Measurements from ENCODE around the gene CTNNBL1.

Gene CTNNBL1

DNA sequence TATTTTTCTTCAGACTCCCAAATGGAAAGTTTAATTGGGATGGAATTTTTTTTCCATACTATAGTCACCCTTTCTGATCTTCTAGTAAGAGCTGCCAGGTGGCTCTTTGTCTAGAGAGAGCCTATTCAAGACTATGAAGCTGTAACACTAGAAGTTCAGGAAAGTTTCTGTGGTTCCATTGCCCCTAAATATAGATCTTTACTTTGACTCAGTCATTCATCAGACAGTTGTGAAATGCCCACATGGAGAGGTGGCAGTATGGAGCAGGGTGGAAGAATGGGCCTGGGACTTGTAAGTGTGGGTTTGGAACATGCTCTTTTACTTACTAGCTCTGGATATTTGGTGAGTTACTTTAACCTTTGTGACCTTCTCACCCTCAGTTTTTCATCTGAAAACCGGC lies 87.8 kb downstream of the CTNNBL1 start:
- DNase-seq, result no peak

DNA sequence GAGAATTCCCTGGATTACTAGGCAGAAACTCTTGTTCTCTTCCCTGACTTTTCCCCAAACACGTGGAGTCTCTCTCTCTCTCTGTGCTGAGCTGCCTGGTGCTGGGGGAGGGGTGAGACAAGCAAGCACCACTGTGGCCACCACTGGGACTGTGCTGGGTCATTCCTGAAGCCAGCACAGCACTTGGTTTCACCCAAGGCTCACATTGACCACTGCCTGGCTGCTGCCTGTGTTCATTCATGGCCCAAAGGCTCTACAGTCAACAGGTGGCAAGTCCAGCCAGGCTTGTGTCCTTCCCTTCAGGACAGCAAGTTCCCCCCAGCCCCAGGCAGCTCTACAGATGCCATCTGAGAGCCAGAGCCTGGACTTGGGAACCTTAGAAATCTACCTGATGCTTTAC lies 92.2 kb downstream of the CTNNBL1 start:
- DNase-seq, result no peak

DNA sequence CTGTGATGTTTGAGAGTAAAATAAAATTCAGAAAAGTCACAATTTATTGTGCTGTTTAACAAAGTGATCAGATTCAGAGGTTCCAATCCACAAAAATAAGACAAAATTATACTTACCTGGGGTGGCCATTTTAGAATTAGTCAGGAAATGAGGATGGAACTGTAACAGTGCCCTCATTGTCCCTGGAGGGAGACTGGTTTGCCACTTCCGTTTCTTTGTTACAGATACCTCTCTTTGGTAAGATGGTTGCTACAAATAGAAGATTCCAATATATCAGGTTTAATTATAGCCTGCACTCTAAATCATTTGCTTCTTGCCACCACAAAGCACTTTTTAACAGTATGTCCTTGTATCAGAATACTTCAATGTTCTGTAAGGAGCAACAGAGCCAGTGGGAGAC lies 95.6 kb downstream of the CTNNBL1 start:
- no peak for DNase-seq

DNA sequence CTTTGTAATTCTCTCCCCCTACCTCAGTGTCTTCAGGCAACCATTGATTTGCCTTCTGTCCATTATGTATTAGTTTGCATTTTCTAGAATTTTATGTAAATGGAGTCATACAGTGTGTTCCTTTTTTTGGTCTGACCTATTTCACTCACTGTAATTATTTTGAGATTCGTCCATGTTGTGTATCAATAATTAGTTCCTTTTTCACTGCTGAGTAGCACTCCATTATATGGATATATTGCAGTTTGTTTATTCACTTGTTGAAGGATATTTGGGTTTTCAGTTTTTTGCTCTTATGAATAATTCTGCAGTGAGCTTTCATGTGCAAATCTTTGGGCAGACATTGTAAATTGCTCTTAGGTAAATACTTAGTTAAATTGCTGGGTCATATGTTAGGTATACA lies 97.1 kb downstream of the CTNNBL1 start:
- DNase-seq, result no peak

DNA sequence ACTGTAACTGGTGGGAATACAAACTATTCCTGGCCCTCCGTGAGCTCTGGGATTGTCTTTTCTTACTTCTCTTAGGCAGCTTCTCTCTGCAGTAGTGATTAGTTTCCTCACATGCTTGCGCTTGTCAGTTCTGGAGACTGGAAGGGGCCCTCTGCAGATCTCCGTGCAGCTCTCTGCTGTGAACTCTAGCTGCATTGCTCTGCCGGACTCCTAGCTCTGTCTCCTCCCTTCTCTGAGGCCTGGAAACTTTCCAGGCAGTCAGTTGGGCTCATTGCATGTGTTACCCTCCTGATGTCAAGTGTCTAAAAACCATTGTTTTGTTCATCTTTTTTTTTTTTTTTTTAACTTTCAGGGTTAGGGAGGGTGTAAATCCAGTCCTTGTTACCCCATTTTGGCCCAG lies 102.3 kb downstream of the CTNNBL1 start:
- peak; percentile 12 for DNase-seq

DNA sequence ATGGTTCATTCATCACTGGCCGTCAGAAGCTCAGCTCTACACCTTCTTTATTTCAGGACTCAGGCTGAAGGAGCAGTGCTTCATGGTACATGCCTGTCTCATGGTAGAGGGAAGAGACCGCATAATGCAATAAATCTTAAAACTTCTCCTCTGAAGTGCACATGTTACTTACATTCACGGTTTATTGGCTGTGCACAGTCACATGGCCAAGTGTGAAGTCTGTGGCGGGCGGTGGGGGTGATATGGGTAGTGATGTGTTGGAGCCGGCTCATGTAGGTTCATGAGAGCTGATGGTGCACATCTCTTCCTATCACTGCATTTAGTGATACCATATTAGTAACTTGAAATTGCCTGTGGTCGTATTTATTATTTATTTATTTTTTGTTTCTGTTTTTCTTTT lies 102.9 kb downstream of the CTNNBL1 start:
- DNase-seq, result no peak

DNA sequence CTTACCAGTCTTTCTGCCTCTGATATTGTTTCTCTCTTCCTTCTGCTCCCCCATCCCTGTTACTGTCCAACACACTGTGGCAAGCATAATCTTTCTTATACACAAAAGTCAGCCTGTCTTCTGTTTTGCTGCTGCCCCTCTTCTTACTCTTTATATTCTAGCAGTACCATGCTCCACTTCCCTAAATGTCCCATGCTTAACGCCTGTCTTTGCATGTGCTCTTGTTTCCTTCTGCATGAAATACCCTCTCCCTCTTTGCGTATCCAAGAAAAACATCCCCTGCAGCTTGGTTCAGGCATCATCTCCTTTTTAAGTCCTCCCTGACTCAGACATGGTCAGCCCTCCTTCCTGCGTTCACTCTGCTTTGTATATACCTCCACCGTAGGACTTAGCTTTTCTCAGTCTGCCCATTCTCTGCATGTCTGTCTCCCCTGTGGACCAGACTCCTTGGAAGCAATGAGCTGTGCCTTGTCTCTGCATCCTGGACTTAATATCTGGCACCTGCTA lies 103.9 kb downstream of the CTNNBL1 start:
- DNase-seq, result no peak

DNA sequence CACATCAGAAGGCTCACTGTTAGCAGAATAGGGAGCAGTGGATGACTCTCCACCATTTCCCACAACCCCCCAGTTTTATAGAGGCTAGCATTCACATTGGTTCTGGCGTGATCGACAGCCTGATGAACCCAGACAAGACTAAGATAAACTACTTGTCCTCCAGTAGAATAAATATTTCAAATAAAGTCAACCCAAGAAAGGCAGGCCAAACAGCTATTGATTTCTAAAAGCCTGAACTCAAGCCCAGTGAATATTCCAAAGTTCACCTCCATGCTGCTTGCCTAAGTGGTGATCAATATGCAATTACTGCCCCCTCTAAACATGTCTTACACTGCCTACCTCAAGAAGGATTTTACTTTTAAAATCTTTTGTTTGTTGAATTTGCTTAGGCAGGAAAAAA lies 104.5 kb downstream of the CTNNBL1 start:
- no peak for DNase-seq

DNA sequence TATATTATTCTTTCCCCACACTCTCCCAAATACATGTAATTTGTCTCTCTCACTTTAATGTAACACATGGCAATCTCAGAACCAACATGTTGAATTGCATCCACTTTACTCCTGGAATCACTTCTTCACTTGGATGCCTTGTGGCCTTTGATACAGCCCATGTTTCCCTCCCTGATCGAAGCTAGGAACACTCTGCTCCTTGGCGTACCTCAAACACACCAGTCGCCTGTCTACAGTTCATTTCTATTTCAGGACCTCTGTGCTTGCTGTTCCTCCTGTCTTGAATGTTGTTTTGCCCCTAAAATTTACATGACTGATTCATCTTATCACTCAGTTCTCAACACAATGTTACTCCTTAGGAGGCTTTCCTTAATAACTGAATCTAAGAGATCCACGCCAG lies 106.8 kb downstream of the CTNNBL1 start:
- DNase-seq, result no peak

DNA sequence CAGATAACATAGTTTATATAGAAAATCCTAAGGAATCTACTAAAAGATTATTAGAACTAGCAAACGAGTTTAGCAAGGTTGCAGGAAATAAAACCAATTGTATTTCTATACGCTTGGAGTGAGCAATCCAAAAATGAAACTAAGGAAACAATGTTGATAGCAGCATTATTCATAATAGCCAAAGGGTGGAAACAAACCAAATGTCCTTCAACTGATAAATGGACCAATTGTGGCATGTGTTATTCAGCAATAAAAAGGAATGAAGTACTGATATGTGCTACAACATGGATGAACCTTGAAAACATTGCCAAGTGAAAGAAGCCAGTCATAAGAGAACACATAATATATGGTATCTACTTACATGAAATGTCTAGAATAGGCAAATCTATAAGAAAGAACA lies 108.1 kb downstream of the CTNNBL1 start:
- peak; percentile 13 for DNase-seq

DNA sequence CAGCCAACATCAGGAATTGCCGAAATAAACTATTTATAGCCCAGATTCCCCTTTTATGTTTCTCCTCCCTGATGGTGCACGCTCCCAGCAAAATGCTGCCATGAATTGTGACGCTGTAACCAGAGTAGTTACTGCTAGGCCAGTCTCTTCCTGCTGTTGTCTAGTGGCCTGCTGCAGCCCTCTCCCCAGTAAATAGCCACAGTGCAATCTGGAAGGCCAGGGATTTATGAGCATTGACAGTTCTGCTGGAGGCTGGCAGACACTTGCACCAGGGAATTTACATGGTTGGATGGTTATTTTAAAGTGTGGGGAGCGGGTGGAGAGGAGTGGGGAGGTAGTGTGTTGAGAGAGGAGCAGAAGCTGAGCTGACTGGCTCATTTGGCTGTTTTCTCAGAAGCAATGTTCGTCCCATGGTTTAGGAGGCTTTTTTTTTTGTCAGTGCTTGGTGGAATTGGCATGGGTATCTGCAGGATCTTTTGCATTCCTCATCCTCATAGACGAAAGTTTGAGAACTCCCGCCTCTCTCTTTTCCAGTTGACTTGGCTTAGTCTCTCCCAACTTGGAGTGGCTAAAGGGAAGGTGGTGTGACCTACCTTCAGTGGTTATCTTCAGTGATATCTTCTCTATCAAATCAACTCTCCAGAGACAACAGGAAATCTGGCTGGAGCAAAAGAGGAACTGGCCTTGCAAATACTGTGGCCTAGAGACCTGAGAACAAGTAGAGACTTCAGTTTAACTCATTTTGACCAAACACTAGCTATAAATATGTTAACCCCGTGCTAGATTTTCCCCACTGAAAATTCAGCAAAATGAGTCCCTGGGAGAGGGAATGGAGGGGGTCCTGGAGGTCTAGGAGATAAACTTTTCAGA lies 109.8 kb downstream of the CTNNBL1 start:
- DNase-seq, result peak; percentile 53

DNA sequence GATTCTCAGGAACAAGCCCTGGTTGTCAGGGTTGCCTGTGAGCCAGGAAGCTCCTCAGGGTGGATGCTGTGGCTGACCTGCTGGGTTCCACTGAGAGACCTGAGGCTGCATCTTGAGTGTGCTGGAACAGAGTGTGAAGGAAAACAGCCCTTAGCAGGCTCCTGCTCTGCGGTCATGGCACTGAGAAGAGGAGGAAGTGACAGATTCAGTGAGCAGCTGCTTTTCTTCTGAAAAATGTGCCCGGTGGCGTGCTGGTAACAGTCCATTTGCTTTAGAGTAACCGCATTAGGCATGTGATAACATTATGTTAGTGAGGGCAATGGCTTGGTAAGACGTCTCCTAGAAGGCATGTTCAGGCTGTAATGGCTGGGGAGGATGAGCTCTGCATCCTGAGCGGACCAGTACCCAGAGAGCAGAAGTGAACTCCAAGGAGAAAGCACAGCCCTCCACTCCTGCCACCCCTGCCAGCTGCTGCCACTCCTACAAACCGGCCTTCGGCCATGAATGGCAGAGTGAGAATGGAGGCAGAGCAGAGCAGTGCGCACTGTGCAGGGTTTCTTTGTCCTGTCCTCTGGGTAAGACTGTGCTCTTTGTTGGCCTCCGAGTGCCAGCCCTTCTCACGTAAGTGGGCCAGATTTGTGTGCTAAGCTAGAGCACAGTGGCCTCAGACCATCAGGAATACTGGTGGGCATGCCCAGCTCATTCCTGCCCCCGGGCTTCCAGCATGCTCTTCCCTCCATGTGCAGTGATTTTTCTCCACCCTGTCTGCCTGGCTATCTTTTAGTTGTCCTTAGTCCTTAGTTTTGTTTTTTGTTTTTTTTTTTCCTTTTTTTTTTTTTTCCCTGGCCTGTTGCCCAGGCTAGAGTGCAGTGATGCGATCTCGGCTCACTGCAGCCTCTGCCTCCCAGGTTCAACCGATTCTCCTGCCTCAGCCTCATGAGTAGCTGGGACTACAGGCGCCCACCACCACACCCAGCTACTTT lies 111.0 kb downstream of the CTNNBL1 start:
- peak; percentile 73 for DNase-seq

DNA sequence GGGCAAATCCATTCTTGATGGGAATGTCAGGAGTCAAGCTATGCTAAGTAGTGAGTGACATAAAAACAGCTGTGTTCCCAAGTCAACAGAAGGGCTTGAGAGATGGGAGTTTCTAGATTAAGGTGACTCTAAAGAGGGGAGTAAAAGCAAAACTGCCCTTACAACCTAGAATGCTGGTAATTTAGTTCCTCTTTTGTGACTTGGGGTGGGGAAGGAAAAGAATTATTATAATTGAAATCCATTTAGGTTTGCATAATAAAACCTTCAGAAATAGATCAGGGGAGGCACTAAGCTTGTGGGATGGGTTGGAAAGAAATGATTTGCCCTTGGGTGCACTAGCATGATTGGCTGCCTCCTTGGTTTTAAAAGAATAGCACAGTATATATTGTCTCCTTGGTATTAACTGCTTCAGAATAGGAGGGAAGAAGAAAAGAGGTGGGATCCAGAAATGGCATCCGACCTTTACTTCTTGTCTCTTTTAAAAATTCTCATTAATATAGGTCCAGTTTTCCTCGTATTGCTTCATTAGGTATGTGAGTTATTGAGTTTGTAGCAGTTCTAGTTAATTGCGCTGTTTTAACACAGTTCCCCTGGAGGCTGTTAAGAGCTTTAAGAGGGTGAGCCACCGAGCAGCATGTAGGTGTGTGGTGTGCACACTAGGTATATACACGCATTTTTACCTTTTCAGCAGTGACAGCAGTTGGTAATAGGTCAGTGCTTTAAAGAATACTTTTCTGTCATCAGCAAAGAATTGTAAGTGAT lies 113.8 kb downstream of the CTNNBL1 start:
- peak; percentile 16 for DNase-seq

DNA sequence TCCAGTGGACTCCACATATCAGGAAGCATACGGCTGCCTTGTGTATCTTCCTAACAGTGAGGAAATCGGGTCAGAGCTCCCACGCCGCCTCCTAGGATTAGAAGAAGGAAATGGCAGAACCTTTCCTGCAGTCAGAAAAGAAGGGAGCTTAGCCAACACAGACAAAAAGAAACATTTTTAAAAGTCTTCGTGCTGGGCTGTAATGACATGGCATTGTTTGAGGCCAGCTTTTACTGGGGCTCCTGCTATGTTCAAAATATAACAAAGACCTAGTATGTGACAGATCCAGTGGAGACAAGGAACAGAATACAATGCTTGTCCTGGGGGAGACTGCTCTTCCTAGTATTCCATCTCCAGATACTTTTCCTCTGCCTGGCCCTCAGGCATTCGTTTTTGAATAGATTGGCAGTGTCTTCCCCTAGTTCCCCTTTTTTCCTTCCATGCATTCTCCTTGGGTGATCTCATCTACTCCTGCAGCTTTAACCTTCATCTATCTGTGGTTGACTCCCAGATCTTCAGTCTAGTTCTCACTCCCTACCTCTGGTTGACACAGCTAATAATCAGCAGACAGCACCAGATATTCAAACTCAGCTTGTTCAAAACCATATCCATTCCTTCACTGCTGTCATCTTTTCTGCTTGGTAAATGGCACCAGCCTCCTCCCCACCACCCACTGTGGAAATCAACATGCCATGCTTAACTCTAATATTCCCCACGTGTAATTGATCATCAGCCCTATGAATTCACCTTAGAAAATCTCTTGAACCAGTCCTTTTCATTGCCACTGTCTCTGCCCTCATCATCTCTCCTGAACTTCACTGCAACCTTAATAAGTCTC lies 114.6 kb downstream of the CTNNBL1 start:
- peak; percentile 13 for DNase-seq

DNA sequence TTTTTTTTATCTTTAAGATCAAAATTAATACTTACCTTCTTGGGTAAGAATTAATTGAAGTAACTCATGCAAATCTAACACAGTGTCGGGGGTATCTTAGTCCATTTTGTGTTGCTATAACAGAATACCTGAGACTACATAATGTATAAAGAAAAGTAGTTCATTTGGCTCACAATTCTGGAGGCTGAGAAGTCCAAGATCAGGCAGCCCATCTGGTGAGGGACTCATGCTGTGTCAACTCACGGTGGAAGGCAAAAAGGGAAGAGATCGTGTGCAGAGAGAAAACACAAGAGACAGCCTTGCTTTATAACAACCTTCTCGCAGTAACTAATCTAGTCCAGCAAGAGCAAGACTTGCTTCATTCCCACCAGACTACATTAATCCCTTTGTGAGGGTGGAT lies 116.2 kb downstream of the CTNNBL1 start:
- no peak for DNase-seq

DNA sequence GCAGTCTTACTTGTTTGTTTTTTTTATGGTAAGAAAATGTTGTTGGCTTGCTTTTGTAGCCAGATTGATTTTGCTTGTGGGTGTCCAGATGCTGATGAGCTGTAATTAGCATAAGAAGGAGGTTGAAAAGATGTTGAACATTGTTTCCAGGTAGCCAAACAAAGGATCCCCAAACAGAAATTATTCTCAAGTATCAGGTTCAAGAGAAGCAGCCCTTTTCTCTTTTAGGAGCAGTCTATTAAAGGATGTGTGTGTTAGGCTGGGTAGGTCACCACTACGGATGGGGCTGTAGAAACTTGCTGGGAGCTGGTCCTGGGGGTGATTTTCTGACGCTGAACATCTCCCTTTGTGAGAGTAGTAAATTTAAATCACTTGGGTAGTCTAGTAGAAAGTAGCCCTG lies 122.2 kb downstream of the CTNNBL1 start:
- DNase-seq, result no peak

DNA sequence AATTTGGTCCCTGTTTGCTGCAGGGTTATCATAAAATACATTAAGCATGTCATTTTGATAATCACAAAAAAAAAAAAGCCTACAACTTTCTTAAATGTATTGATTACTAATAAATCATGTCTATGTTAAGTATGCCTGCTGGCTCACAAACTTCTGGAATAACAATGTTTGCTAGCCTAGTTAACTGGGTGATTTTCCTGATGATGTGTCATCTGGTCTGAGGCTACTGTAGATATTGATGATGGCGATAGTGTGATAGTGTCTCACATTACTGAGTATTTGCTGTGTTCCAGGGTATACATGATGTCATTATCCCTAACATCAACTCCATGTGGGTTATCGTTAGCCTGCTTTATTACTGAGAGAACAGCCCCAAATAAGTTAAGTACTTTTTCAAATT lies 122.9 kb downstream of the CTNNBL1 start:
- DNase-seq, result no peak

DNA sequence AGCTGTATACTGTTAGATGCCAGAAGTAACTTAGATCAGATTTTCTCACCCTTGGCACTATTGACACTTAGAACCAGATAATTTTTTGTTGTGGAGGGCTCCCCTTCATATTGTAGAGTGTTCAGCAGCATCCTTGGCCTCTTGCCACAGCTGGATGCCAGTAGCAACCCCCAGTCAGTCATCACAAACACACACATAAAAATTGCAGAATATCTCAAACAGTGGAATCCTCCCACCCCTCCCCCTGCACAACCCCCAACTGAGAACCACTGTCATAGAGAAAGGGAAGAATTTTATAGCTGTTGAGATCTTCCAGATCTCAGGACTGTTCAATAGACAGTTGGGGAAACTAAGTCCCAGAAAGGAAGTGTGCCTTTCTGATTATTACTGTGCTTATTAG lies 127.9 kb downstream of the CTNNBL1 start:
- DNase-seq, result no peak

DNA sequence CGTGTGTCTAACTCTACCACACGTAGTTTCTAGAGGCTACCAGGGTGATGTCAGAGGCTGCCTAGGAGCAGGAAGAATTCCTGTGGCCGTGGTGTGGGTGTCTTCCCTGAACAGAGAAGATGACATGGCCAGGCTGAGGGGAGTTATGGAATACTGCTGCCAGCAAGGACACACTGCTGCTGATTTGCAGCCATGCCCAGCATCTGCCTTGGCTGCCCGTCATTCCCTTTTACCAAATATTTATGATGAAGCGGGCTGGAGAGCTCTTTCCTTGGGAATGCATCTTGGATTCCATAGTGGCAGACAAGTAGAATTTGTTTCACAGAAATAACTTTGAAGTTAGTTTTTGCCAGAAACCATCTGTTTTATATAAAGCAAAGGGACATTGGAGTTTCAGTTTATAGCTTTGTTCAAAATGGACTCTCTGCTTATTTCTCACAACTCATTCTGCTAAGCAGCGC lies 128.3 kb downstream of the CTNNBL1 start:
- DNase-seq, result no peak

DNA sequence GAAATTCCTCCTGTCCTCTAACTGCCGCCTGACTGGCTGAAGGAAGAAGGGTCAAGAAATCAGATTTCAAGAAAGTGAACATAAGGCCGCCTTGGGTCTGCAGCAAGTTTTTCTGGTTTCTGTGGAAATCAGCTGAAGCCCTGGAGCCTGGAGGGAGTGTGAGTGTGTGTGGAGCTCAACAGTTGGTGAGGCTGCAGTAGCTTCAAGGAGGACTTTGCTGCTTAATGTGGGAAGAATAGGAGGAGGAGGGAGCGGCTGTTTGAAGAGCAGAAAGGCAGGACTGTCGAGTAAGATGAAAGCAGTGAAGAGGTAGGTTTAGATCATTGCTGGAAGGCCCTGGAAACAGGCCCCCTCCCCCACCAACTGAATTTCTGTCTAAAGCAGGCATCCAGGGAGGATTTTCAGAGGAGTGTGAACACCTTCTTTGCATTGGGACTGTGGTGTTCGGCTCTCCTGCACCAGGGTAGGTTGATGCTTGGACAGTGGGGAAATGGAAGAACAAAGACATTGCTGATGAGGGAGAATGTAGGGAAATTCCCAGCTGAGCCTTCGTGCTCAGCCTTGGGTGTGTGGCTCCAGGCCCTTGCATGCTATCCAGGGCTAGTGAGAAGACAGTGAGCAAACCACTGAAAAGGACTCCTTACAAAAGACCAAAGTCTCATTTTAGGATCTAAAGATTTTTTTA lies 129.6 kb downstream of the CTNNBL1 start:
- no peak for DNase-seq

DNA sequence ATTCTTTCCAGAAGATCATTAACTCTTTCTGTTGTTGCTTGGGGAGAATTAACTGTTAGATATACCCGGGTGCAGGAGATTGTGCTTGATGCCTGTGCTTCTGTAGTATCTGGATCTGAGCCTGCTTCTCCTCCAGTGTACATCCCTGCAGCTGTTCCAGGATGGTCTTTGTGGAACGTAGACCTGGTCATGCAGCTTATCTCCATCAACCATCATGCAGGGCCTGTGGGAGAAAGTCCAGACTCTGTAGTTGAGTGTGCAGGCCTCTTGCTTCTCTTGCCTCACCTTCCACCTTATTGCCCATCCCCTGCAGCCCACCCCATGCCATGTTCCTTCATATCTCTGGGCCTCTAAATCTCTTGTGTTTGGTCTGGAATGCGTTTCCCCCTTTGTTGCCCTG lies 133.8 kb downstream of the CTNNBL1 start:
- no peak for DNase-seq
